ENCODE measurements around the gene XAB2. TPM values are rescaled to one million over a fixed set of nuclear protein-coding genes. Genes with fewer than 3 reads are reported as not detected.

XAB2 gene
- total RNA-seq, 3 donors from 2014 or later = 41.3 to 49.0 (median 41.9) TPM

- Histone ChIP-seq H3K36me3 (no peaks in the 10 kb centered on the region), H3K4me3 (no peak overlapping the region), H3K27ac (no peak overlapping the region), H3K9me3 (no peaks in the 10 kb centered on the region), H3K4me1 (no peaks in the 10 kb centered on the region), H3K27me3 (no peaks in the 10 kb centered on the region)
- TF ChIP-seq POLR2A (IDR thresholded peaks at IDR 0.05) = no peak
- no peak for TF ChIP-seq POLR2AphosphoS5 (IDR thresholded peaks at IDR 0.05)
- no peak for TF ChIP-seq CTCF (IDR thresholded peaks at IDR 0.05)
- intact Hi-C loops (cut with DNase I; ENCODE audit: low total_unique reads) = no loop called here
- DNase-seq (ENCODE audit: low spot score in 2 of 2) = no peak
These were observed 12.2 kb upstream of the XAB2 start for GRCh38 chr19:7641290-7642276.

- Histone ChIP-seq H3K4me3 (no peak overlapping the region), H3K27me3 (no peaks in the 10 kb centered on the region)
These were observed 11.5 kb upstream of the XAB2 start for GRCh38 chr19:7640803-7641202.

GRCh38 chr19:7639863-7640348 is 10.6 kb upstream of the XAB2 start:
- Histone ChIP-seq H3K9me3 (no peaks in the 10 kb centered on the region), H3K4me3 (no peak overlapping the region), H3K27ac (no peak overlapping the region), H3K4me1 (no peaks in the 10 kb centered on the region), H3K27me3 (no peaks in the 10 kb centered on the region), H3K36me3 (no peaks in the 10 kb centered on the region)
- no peak for DNase-seq (ENCODE audit: low spot score in 2 of 2)
- no peak for TF ChIP-seq POLR2A (IDR thresholded peaks at IDR 0.05)
- TF ChIP-seq POLR2AphosphoS5 (IDR thresholded peaks at IDR 0.05) = no peak
- TF ChIP-seq CTCF (IDR thresholded peaks at IDR 0.05) = no peak
- intact Hi-C loops (cut with DNase I; ENCODE audit: low total_unique reads) = no loop called here

More at GRCh38 chr19:7640803-7641202, 11.5 kb upstream of the XAB2 start:
- Histone ChIP-seq H3K9me3 (no peaks in the 10 kb centered on the region), H3K27ac (no peak overlapping the region), H3K4me1 (no peaks in the 10 kb centered on the region), H3K36me3 (no peaks in the 10 kb centered on the region)
- DNase-seq (ENCODE audit: low spot score in 2 of 2) = no peak
- TF ChIP-seq CTCF (IDR thresholded peaks at IDR 0.05) (no peak), POLR2AphosphoS5 (IDR thresholded peaks at IDR 0.05) (no peak), POLR2A (IDR thresholded peaks at IDR 0.05) (no peak)
- intact Hi-C loops (cut with DNase I; ENCODE audit: low total_unique reads) = no loop called here

GRCh38 chr19:7638802-7639465 is 9.6 kb upstream of the XAB2 start:
- Histone ChIP-seq H3K27me3 (no peaks in the 10 kb centered on the region), H3K27ac (no peak overlapping the region), H3K4me1 (no peaks in the 10 kb centered on the region), H3K9me3 (no peaks in the 10 kb centered on the region), H3K36me3 (no peaks in the 10 kb centered on the region), H3K4me3 (no peak overlapping the region)
- no peak for TF ChIP-seq CTCF (IDR thresholded peaks at IDR 0.05)
- TF ChIP-seq POLR2AphosphoS5 (IDR thresholded peaks at IDR 0.05) = no peak
- no peak for TF ChIP-seq POLR2A (IDR thresholded peaks at IDR 0.05)
- DNase-seq (ENCODE audit: low spot score in 2 of 2) = no peak
- intact Hi-C loops (cut with DNase I; ENCODE audit: low total_unique reads) = no loop called here
